Karpas-422 (cell line): ENCODE results near the gene CLPSL1. TPM values are rescaled to one million over a fixed set of nuclear protein-coding genes. Genes with fewer than 3 reads are reported as not detected.

ENCODE experiments used
- DNase-seq: peaks from one replicate; pipeline ENCODE4 v3.0.0-alpha.2; 2015
- H2AFZ ChIP-seq: fragments of 200-600 bp; sonication (generic); 2 replicates; pipeline ENCODE4 v1.6.1; 2014; ENCODE audit warnings: antibody characterized with exemption, low read length, mixed read lengths
- H3K27ac ChIP-seq: fragments of 200-600 bp; sonication (generic); 2 replicates; pipeline ENCODE4 v1.5.1; 2014; ENCODE audit warnings: mild to moderate bottlenecking, low read length, moderate library complexity
- H3K27me3 ChIP-seq: fragments of 200-600 bp; sonication (generic); 2 replicates; pipeline ENCODE4 v1.6.1; 2014; ENCODE audit warnings: low read length, mixed read lengths
- H3K36me3 ChIP-seq: fragments of 200-600 bp; sonication (generic); 2 replicates; pipeline ENCODE4 v1.6.1; 2014; ENCODE audit warnings: low read length, mixed read lengths; ENCODE audit not compliant: insufficient read depth
- H3K4me1 ChIP-seq: fragments of 200-600 bp; sonication (generic); 2 replicates; pipeline ENCODE4 v1.6.1; 2014; ENCODE audit warnings: mild to moderate bottlenecking, low read length, mixed read lengths
- H3K4me2 ChIP-seq: fragments of 200-600 bp; sonication (generic); 2 replicates; pipeline ENCODE4 v1.6.1; 2014; ENCODE audit warnings: low read length, low read depth, mild to moderate bottlenecking; ENCODE audit not compliant: poor library complexity, severe bottlenecking
- H3K4me3 ChIP-seq: fragments of 200-600 bp; sonication (generic); 2 replicates; pipeline ENCODE4 v1.5.1; 2014; ENCODE audit warnings: mild to moderate bottlenecking, antibody characterized with exemption, low read length, mixed read lengths
- H3K79me2 ChIP-seq: fragments of 200-600 bp; sonication (generic); 2 replicates; pipeline ENCODE4 v1.6.1; 2014; ENCODE audit warnings: mild to moderate bottlenecking, low read length, mixed read lengths
- H3K9ac ChIP-seq: fragments of 200-600 bp; sonication (generic); 2 replicates; pipeline ENCODE4 v1.6.0; 2014; ENCODE audit warnings: low read length
- H3K9me2 ChIP-seq: fragments of 200-600 bp; sonication (generic), shearing (Covaris generic); replicated peaks from 2 replicates; pipeline ENCODE4 v1.6.0; 2014; ENCODE audit warnings: mild to moderate bottlenecking, low read length, moderate library complexity; ENCODE audit not compliant: insufficient read depth
- H3K9me3 ChIP-seq: fragments of 300-700, 200-600 bp; sonication (generic); 2 replicates; pipeline ENCODE4 v1.6.1; 2014; ENCODE audit warnings: low read length, mixed read lengths
- H4K20me1 ChIP-seq: fragments of 200-600 bp; sonication (generic); 2 replicates; pipeline ENCODE4 v1.6.1; 2014; ENCODE audit warnings: mild to moderate bottlenecking, antibody characterized with exemption, low read length, low read depth; ENCODE audit not compliant: insufficient read depth
- total RNA-seq: library from RNA; depleted of rRNA; stranded (reverse); fragments of >200 nt; shearing (Covaris generic); gene quantifications from 2 replicates; pipeline ENCODE4 v1.2.3, GENCODE V29; 2014; ENCODE audit warnings: low replicate concordance

CLPSL1 gene
- total RNA-seq, 1 experiment from 2014 or later, result not detected

DNA sequence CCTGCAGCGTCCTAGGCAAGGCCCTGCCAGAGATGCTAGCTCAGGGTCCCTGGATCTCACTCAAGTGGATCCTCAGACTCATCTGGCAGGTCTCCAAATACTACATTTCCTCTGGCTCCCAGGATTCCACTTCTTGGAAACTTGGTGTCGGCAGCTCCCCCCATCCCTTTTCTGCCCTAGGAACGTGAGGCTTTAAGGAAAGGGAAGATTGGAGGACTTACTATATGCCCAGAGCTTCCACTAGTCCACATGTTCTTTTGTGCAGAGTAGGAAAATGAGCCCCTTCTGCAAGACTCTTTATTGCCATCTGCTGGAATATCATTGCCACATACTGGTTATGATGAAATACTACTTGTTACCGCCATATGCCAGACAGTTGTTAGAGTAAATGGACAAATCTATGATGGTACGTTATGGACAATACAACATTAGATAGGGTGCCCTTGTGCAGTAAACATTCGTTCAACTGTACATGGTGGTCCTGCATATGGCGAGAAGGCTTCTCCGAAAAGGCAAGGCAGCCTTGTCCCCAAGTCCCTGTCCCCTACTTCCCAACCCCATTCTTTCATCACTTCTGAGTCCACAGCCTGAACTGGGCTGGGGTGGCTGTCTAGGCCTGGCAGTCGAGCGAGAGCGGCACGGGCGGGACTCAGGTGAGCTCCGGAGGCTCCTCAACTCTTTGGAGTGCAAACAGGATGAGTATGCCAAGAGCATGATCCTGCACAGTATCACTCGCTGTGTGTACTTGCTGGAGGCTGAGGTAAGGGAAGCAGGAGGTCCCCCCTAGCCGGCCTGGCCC, 43.2 kb upstream of the CLPSL1 start:
- no peaks in the 10 kb centered on the region for H4K20me1 ChIP-seq
- no peaks in the 10 kb centered on the region for H3K9me3 ChIP-seq
- peak overlapping the region; percentile 58 for H3K4me2 ChIP-seq
- no peaks in the 10 kb centered on the region for H3K27me3 ChIP-seq
- no peaks in the 10 kb centered on the region for H3K9me2 ChIP-seq
- H3K9ac ChIP-seq, result peak overlapping the region; percentile 43
- peak overlapping the region; percentile 73; the same call in 1 of the 2 replicates for H2AFZ ChIP-seq
- no peaks in the 10 kb centered on the region for H3K36me3 ChIP-seq
- H3K4me3 ChIP-seq, result peak overlapping the region; percentile 42; the same call in 1 of the 2 replicates
- H3K27ac ChIP-seq, result no peak overlapping the region
- DNase-seq, result peak; percentile 92
- H3K79me2 ChIP-seq, result no peaks in the 10 kb centered on the region
- peaks cover 20% of the 10 kb centered on the region for H3K4me1 ChIP-seq

- no peaks in the 10 kb centered on the region for H3K9me2 ChIP-seq
- H2AFZ ChIP-seq, result no peak overlapping the region
- no peak overlapping the region for H3K27ac ChIP-seq
- H4K20me1 ChIP-seq, result no peaks in the 10 kb centered on the region
- peaks cover 19% of the 10 kb centered on the region for H3K4me1 ChIP-seq
- H3K36me3 ChIP-seq, result no peaks in the 10 kb centered on the region
- no peak overlapping the region for H3K4me2 ChIP-seq
- H3K4me3 ChIP-seq, result no peak overlapping the region
- H3K9ac ChIP-seq, result no peak overlapping the region
- H3K9me3 ChIP-seq, result no peaks in the 10 kb centered on the region
- no peaks in the 10 kb centered on the region for H3K27me3 ChIP-seq
- no peak for DNase-seq
- no peaks in the 10 kb centered on the region for H3K79me2 ChIP-seq
Measured at GRCh38 chr6:35739645-35740524, 40.9 kb upstream of the CLPSL1 start.

DNA sequence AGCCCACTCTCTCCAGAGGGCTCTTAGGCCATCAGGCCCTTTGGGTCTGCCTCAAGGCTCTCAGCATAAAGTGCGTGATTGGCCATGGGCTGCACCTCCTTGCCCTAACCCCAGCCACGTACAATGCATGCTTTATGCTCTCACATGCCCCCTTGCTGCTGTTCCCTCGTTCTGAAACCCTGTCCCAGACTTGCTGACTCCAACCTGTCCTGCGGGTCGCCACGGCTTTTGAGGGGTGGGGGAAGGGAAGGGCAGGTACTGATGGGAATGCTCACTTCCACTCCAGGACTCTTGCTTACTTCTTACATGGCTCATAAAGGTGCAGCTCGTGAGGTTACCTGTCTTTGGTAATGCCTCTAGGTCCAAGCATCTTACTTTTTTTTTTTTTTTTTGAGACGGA, 38.0 kb upstream of the CLPSL1 start:
- no peak overlapping the region for H3K4me3 ChIP-seq
- no peak overlapping the region for H3K9ac ChIP-seq
- H3K4me1 ChIP-seq, result no peaks in the 10 kb centered on the region
- no peaks in the 10 kb centered on the region for H4K20me1 ChIP-seq
- no peaks in the 10 kb centered on the region for H3K9me3 ChIP-seq
- H3K27me3 ChIP-seq, result no peaks in the 10 kb centered on the region
- no peak overlapping the region for H3K27ac ChIP-seq
- no peak overlapping the region for H3K4me2 ChIP-seq
- H3K9me2 ChIP-seq, result no peaks in the 10 kb centered on the region
- no peaks in the 10 kb centered on the region for H3K79me2 ChIP-seq
- DNase-seq, result no peak
- no peaks in the 10 kb centered on the region for H3K36me3 ChIP-seq
- H2AFZ ChIP-seq, result no peak overlapping the region

DNA sequence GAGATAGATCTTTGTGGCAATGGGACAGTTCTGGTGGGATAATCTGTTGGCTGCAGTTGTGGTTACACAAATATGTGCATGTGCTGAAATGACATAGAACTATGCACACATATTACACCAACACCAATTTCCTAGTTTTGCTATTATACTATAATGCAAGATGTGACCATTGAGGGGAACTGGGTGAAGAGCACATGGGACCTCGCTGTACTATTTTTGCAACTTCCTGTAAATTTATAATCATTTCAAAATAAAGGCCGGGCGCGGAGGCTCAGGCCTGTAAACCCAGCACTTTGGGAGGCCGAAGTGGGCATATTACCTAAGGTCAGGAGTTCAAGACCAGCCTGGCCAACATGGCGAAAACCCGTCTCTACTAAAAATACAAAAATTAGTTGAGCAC, 35.3 kb upstream of the CLPSL1 start:
- no peak for DNase-seq
- H3K9me3 ChIP-seq, result no peaks in the 10 kb centered on the region
- H3K27me3 ChIP-seq, result no peaks in the 10 kb centered on the region
- H3K9ac ChIP-seq, result no peak overlapping the region
- no peak overlapping the region for H3K4me2 ChIP-seq
- H3K27ac ChIP-seq, result no peak overlapping the region
- no peaks in the 10 kb centered on the region for H3K9me2 ChIP-seq
- no peaks in the 10 kb centered on the region for H4K20me1 ChIP-seq
- no peaks in the 10 kb centered on the region for H3K36me3 ChIP-seq
- H3K79me2 ChIP-seq, result no peaks in the 10 kb centered on the region
- no peaks in the 10 kb centered on the region for H3K4me1 ChIP-seq
- H2AFZ ChIP-seq, result no peak overlapping the region
- no peak overlapping the region for H3K4me3 ChIP-seq

GRCh38 chr6:35746516-35746915, 34.3 kb upstream of the CLPSL1 start:
- Histone ChIP-seq H3K79me2 (no peaks in the 10 kb centered on the region), H3K9me3 (no peaks in the 10 kb centered on the region), H2AFZ (no peak overlapping the region), H3K9me2 (no peaks in the 10 kb centered on the region), H3K27ac (no peak overlapping the region), H3K4me3 (no peak overlapping the region), H3K9ac (no peak overlapping the region), H3K36me3 (no peaks in the 10 kb centered on the region), H3K27me3 (no peaks in the 10 kb centered on the region), H3K4me1 (no peaks in the 10 kb centered on the region), H4K20me1 (no peaks in the 10 kb centered on the region), H3K4me2 (no peak overlapping the region)
- DNase-seq, result no peak

- Histone ChIP-seq H3K36me3 (no peaks in the 10 kb centered on the region), H3K4me1 (no peaks in the 10 kb centered on the region), H3K79me2 (no peaks in the 10 kb centered on the region), H3K27me3 (no peaks in the 10 kb centered on the region), H3K9me2 (no peaks in the 10 kb centered on the region), H3K27ac (no peak overlapping the region), H3K4me2 (no peak overlapping the region), H2AFZ (no peak overlapping the region), H3K9me3 (no peaks in the 10 kb centered on the region), H3K4me3 (no peak overlapping the region), H4K20me1 (no peaks in the 10 kb centered on the region), H3K9ac (no peak overlapping the region)
- DNase-seq, result no peak
Measured at GRCh38 chr6:35747877-35748276, 32.9 kb upstream of the CLPSL1 start.

DNA sequence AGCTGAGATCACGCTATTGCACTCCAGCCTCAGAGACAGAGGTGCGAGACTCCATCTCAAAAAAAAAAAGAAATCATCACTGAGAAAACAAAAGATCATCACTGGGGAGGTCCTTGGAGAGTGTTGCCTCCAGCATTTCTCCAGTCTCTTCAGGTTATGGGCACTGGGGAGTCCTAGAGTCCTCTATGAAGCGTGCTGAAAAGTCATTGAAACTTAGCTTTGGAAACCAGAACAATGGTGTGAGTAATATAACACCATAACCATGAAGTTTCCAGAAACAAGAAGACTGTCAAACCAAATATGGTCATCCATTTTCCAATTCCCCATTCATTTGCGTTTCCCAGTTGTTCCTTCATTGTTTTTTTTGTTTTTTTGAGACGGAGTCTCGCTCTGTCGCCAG, 30.3 kb upstream of the CLPSL1 start:
- H2AFZ ChIP-seq, result no peak overlapping the region
- H3K9ac ChIP-seq, result no peak overlapping the region
- no peaks in the 10 kb centered on the region for H4K20me1 ChIP-seq
- H3K4me3 ChIP-seq, result no peak overlapping the region
- H3K27ac ChIP-seq, result no peak overlapping the region
- H3K9me3 ChIP-seq, result no peaks in the 10 kb centered on the region
- H3K27me3 ChIP-seq, result no peaks in the 10 kb centered on the region
- DNase-seq, result no peak
- H3K36me3 ChIP-seq, result no peaks in the 10 kb centered on the region
- H3K9me2 ChIP-seq, result no peaks in the 10 kb centered on the region
- H3K79me2 ChIP-seq, result no peaks in the 10 kb centered on the region
- H3K4me2 ChIP-seq, result no peak overlapping the region
- H3K4me1 ChIP-seq, result no peaks in the 10 kb centered on the region

DNA sequence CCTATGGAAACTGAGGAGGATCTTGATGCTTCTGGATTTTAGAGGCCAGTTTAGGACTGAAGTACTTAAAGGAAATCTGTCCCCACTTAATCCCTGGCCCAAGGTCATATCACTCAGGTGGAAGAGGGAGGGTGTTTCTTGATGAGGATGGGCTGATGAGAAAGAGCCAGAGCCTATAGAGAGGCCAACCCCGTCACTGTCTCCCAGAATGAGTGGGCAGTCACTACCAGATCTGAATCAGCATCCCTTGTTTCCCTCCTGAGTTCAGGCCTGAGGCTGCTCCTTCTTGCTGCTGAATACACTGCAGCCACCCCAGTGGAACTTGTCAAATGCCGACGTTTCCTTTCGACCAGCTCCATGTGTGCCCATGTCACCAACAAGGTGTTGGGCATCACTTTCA, 29.2 kb upstream of the CLPSL1 start:
- no peaks in the 10 kb centered on the region for H3K4me1 ChIP-seq

More for the DNA sequence above, 29.2 kb upstream of the CLPSL1 start:
- Histone ChIP-seq H3K79me2 (no peaks in the 10 kb centered on the region), H3K27me3 (no peaks in the 10 kb centered on the region), H2AFZ (no peak overlapping the region), H3K9me3 (no peaks in the 10 kb centered on the region), H3K4me3 (no peak overlapping the region), H3K9me2 (no peaks in the 10 kb centered on the region), H3K9ac (no peak overlapping the region), H4K20me1 (no peaks in the 10 kb centered on the region), H3K4me2 (no peak overlapping the region), H3K27ac (no peak overlapping the region), H3K36me3 (no peaks in the 10 kb centered on the region)
- no peak for DNase-seq
